CD4-positive, alpha-beta T cell treated with Interleukin-2 at 100 ng/mL for 4 hours (primary cell): Measurements from ENCODE around the gene TJP2.

Source experiments
- DNase-seq: peaks from one replicate; pipeline ENCODE4 v3.0.0-alpha.2; 2020; ENCODE audit warnings: low spot score

TJP2 gene

GRCh38 chr9:69232135-69232534, 58.1 kb downstream of the TJP2 start:
- no peak for DNase-seq

GRCh38 chr9:69234683-69235082, 60.6 kb downstream of the TJP2 start:
- no peak for DNase-seq

GRCh38 chr9:69236188-69236587, 62.1 kb downstream of the TJP2 start:
- no peak for DNase-seq

GRCh38 chr9:69237702-69238295, 63.7 kb downstream of the TJP2 start:
- DNase-seq = no peak

GRCh38 chr9:69243116-69243515, 69.0 kb downstream of the TJP2 start:
- DNase-seq = no peak

- DNase-seq = no peak
These were observed 72.6 kb downstream of the TJP2 start for GRCh38 chr9:69246629-69247028.

- DNase-seq = no peak
These were observed 73.9 kb downstream of the TJP2 start for GRCh38 chr9:69248005-69248404.

GRCh38 chr9:69249337-69249736, 75.3 kb downstream of the TJP2 start:
- DNase-seq = no peak

- no peak for DNase-seq
These were observed 76.6 kb downstream of the TJP2 start for GRCh38 chr9:69250681-69251080.

- DNase-seq = no peak
These were observed 78.4 kb downstream of the TJP2 start for GRCh38 chr9:69252436-69252835.

- no peak for DNase-seq
These were observed 79.0 kb downstream of the TJP2 start for GRCh38 chr9:69253057-69253456.

GRCh38 chr9:69254223-69254622, 80.1 kb downstream of the TJP2 start:
- DNase-seq = no peak

GRCh38 chr9:69255591-69255990, 81.5 kb downstream of the TJP2 start:
- DNase-seq = no peak

- DNase-seq = no peak
These were observed 84.5 kb downstream of the TJP2 start for GRCh38 chr9:69258551-69258950.

GRCh38 chr9:69260161-69260560, 86.1 kb downstream of the TJP2 start:
- DNase-seq = no peak

- no peak for DNase-seq
These were observed 87.6 kb downstream of the TJP2 start for GRCh38 chr9:69261636-69262035.

- DNase-seq = no peak
These were observed 90.4 kb downstream of the TJP2 start for GRCh38 chr9:69264526-69264925.

- no peak for DNase-seq
These were observed 91.8 kb downstream of the TJP2 start for GRCh38 chr9:69265891-69266290.

GRCh38 chr9:69272212-69272611, 98.1 kb downstream of the TJP2 start:
- DNase-seq = no peak

GRCh38 chr9:69273161-69273560, 99.1 kb downstream of the TJP2 start:
- no peak for DNase-seq

- no peak for DNase-seq
These were observed 102.7 kb downstream of the TJP2 start for GRCh38 chr9:69276775-69277174.

GRCh38 chr9:69279084-69279731, 105.1 kb downstream of the TJP2 start:
- DNase-seq = no peak

- DNase-seq = no peak
These were observed 105.7 kb downstream of the TJP2 start for GRCh38 chr9:69279733-69280132.

GRCh38 chr9:69283003-69283402, 108.9 kb downstream of the TJP2 start:
- no peak for DNase-seq
